NCI-H2196 (cell line): Measurements from ENCODE around the gene CMTM1.

Source experiments
- DNase-seq: peaks from one replicate; lab custom pipeline; 2025; ENCODE audit not compliant: unreplicated experiment; lab: John Stamatoyannopoulos, UW

Gene CMTM1

DNA sequence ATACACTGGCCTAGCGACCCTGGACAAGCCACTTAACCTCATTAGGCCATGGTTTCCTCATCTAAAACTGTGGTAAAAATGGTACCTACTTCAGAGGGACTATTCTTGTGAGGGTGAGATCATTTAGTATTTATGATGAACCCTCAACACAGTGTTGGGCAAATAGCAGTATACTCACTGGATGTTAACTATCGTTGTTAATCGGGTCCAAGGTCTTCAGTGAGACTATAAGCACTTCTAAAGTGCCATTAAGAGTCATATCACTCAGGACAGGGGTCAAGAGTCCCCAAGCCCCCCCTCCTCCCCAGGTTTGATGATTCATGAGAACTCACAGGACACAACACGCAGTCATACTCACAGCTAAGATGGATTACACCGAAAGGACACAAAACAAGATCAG, 27.3 kb upstream of the CMTM1 start:
- no peak for DNase-seq

DNA sequence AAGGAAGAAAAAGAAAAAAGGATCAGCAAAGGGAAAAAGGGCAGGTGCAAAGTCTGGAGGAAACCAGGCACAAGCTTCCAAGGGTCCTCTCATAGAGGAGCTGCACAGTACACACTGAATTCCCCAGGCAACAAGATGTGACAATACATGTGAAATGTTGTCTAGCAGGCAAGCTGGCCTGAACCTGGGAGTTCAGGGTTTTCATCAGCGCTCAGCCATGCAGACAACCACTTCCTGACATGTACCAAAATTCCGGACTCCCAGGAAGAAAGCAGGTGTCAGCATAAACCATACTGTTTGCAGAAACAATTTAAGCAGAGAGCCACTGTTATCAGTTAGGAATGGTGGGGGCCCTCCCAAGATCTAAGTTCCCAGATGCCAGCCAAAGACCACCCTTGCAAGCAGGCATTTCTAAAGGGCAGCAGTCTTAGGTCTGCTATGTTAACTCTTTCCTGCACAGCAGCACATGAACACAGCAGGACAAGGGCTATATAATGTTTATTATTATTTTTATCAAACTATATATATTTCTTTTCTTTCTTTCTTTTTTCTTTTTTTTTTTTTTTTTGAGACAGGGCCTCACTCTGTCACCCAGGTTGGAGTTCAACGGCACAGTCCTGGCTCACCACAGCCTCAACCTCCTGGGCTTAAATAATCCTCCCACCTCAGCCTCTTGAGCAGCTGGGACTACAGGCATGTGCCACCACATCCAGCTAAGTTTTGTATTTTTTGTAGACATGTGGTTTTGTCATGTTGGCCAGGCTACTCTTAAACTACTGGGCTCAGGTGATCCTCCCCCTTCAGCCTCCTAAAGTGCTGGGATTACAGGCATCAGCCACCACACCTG, 26.4 kb upstream of the CMTM1 start:
- no peak for DNase-seq

DNA sequence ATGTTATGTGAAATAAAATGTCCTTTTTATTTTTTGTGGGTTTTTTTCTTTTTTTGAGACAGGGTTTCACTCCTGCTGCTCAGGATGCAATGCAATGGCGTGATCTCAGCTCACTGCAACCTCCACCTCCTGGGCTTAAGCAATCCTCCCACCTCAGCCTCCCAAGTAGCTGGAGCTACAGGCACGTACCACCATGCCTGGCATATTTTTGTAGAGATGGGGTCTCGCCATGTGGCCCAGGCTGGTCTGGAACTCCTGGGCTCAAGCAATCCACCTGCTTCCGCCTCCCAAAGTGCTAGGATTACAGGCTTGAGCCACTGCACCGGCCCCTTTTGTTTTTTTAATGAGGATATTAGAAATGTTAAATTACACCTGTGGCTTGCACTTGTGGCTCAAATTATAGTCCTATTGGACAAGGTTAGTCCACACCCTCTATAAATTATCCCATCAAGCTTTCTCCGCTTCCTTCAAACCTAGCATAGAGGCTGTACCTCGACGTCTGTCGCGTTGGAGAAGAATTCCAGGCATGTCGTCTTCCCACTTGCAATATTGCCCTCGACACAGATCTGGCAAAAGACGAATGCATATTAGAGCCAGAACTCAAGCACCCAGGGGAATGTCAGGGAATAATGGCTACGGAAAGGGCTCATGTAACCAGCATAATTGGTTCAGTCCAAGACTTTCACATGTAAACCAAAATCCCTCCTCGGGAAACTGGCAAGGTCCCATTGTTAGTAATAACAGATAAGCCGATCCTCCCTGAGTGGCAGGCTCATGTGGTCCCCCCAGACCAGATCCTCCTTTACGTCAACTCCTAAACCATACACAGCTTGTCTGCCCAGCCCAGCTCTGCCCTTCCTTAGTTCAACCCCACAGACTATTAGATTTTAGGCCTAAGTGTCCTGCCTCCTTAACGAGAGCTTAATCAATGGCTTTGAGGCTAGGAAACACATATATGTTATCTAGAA, 24.6 kb upstream of the CMTM1 start:
- DNase-seq, result no peak

- DNase-seq, result no peak
These were observed 23.8 kb upstream of the CMTM1 start for GRCh38 chr16:66542396-66542795.

GRCh38 chr16:66543541-66543940, 22.7 kb upstream of the CMTM1 start:
- DNase-seq, result no peak

- DNase-seq, result no peak
These were observed 22.1 kb upstream of the CMTM1 start for GRCh38 chr16:66544016-66544757.

DNA sequence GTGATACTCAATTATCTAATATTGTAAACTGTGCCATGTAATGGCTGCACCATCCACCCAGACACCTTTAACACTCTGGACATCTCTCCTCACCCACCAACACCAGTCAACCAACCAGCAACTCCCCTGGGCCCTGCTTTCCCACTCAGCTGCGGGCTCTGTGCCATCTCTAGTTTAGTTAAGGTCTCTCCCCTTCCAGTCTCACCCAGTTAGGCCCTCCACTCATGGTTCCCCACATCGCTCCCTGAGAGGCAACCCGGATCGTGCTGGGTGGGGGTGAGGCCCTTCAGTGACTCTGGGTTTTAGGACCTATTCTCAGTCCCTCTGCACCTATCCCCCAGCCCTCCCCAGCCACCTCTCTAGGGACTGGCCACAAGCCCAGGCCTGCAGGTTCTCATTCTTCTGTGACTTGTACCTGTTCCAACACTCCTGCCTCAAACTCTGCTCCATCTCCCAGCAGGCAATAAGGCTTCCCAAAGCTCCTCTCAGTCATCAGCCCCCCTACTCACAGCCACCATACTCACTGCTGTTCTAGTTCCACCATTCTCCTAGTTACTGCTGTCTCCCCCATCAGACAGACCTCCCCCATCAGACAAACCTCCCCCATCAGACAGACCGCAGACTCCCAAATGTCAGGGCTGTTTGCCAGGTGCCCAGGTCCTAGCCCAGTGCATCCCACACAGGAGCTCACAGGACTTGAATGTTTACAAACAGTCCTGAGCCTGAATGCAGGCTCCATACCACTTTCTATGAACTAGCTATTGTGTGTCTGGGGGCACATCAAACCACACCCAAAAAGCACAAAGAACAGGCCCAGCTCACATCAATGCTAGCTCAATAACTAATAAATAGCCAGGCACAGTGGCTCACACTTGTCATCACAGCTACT, 18.9 kb upstream of the CMTM1 start:
- DNase-seq, result no peak

GRCh38 chr16:66548068-66548467, 18.2 kb upstream of the CMTM1 start:
- no peak for DNase-seq

DNA sequence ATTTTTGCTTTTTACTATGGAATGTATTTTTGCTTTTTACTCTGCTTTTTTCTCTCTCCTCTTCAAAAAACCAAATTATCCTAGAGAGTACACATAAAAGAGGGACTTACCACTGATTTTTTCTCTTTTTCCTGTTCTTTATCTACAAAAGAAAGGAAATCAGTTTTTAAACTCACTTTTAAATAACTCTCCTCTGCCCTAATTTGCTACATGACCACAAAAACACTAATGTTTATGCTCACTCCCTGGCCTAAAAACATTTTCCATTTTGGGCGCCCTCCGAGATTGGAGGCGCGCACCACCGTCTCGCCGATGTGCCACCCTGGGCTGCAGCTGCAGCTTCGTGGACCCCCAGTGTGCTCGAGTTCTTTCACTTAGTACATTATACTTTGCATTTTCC, 17.4 kb upstream of the CMTM1 start:
- no peak for DNase-seq

- DNase-seq, result no peak
These were observed 16.7 kb upstream of the CMTM1 start, which contains the start of gene TK2 for GRCh38 chr16:66549284-66550131. TK2 (minus strand) TSS chr16:66550122; CDS start chr16:66550061, 61 bp downstream.

DNA sequence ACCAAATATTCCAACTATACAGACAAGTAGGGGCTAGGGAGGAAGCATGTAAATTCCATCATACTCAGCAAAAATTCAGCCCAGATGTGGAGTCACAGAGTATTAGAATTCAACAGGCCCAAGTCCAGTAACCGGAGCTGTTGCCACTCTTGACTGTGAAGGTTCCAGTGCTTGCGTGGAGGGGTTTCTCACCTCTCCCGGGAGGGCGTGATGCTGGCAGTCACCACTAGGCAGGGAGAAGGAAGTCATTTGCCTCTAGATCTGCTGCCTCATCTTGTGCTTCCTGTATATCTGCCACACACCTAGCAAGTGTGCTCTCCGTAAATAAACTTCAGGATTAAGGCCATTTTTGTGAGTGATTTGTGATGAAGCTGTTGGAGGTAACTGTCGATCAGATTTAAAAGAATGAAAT, 14.9 kb upstream of the CMTM1 start:
- DNase-seq, result peak; percentile 12

DNA sequence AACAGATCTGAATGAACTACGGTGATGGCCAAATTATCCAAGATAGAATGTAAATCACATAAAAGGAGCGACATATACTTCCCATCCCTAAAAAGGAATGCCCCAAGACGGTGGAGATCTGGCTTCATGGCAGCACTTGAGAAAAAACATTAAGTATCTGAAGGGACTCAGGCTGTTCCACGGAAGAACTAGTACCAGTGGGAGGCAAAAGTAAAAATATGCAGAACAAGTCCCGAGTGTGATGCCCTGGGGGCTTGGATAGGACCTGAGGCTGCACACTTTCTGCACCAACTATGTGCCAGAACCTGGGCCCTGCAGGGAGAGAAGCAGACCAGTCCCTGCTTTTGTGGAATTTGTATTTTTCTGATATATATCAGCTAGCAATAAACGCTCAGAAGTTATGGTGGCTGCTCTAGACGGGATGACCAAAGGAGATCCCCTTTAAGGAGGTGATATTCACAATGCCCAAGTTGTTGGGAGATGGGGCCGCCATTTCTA, 14.4 kb upstream of the CMTM1 start:
- DNase-seq, result no peak

DNA sequence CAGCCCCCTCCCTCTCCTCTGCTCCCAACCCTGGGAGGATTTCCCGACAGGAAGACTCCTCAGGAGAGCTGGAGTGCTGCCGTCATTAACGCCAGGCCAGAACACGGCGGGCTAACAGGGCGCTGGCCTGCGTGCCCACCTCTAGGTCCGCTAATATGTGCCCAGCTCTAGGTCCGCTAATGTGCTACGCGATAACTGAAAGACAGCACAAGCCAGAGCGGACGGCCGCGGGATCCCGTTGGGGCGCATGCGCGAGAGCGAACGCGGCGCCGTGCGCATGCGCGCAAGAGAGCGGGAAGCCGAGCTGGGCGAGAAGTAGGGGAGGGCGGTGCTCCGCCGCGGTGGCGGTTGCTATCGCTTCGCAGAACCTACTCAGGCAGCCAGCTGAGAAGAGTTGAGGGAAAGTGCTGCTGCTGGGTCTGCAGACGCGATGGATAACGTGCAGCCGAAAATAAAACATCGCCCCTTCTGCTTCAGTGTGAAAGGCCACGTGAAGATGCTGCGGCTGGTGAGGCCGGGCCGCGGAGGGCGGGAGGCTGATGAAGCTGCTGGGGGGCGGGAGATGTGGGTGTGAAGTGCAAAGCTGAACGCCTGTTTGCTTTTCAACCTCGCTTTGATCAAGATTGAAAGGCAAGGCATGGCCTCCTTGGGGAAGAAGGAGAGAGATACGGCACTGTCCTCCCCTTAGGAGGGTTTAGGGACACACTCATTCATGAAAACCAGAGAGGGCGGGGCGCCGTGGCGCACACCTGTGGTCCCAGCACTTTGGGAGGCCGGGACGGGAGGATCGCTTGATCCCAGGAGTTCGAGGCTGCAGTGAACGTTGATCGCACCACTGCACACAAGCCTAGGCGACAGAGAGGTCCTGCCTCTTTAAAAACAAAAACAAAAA, 13.7 kb upstream of the CMTM1 start, which contains the start of gene CKLF:
TSS of gene CKLF (plus strand) at position 291 of the 892 bp plus-strand sequence. CDS start at position 431, 140 bp downstream.
- DNase-seq, result peak; percentile 82

DNA sequence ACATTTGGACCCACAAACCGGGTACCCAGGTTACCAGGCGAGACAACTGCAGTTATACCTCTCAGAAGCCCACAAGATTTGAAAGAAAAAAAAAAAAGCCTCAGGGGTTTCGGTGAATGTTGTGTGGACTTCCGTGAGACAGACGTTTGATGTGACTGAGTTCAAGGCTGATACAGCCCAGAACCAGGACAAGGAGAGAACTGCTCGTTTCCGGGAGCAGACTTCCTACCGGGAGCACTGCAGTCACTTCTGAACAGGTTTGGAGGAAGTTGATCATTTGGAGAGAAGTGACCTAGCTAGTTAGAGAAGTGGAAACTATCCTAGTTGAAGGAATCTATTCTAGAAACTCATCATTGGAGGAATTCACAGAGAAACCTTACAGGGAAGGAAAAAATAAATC, 13.0 kb upstream of the CMTM1 start:
- DNase-seq, result no peak

DNA sequence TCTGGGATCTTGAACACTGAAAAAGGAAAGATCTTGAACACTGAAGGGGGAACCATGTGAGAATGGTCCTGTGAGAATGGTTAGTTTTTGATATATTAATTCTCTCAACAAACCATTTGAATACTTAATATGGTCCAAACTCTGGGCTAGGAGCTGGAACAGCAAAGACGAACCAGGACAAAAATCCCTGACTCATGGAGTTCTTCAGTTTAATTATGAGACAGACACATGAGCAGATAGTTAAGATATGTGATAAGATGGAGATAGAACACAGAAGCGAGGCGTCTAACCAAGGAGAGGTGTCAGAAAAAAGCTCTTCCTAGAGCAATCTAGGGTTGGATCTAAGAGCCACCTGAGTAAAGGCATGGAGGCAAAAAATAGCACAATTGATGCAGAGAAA, 12.2 kb upstream of the CMTM1 start:
- no peak for DNase-seq

- DNase-seq, result no peak
These were observed 11.7 kb upstream of the CMTM1 start for GRCh38 chr16:66554495-66554894.

- DNase-seq, result no peak
These were observed 6.1 kb upstream of the CMTM1 start for GRCh38 chr16:66560107-66560506.
